ENCODE measurements around the gene ARG2.
A peak's percentile ranks its signal among the peaks of the same experiment; 100 is the strongest.

GRCh38 chr14:67571275-67571990 lies 48.3 kb upstream of the ARG2 start:
- TF ChIP-seq POLR2A (IDR thresholded peaks at IDR 0.05; ENCODE audit: extremely low read depth, insufficient read length) (no peak), CTCF (IDR thresholded peaks at IDR 0.05; ENCODE audit: low read depth, low read length) (peak; percentile 83), MAX (IDR thresholded peaks at IDR 0.05; ENCODE audit: low read depth, low read length) (peak; percentile 68; the same call in 1 of the 2 replicates), MYC (IDR thresholded peaks at IDR 0.05; ENCODE audit: low read depth, low read length) (no peak)
